ENCODE results near the gene HK1. TPM values are rescaled to one million over a fixed set of nuclear protein-coding genes. Genes with fewer than 3 reads are reported as not detected.

The HK1 gene
- total RNA-seq, 1 experiment from 2014 or later = 98.8 TPM

- Histone ChIP-seq H2AFZ (ENCODE audit: low read length) (no peak overlapping the region), H3K4ac (ENCODE audit: low read depth, low read length) (no peak overlapping the region), H3K79me2 (ENCODE audit: insufficient read depth, low read length) (no peaks in the 10 kb centered on the region), H2BK15ac (ENCODE audit: low read depth, low read length) (no peak overlapping the region), H3K18ac (ENCODE audit: insufficient read length, low read depth, low read length) (no peak overlapping the region), H3K9ac (ENCODE audit: extremely low read depth, insufficient read length, low read length) (no peak overlapping the region), H4K91ac (ENCODE audit: insufficient read length, low read depth, low read length) (no peak overlapping the region), H2BK120ac (ENCODE audit: low read depth, low read length, poor library complexity, severe bottlenecking) (no peak overlapping the region), H2BK20ac (ENCODE audit: low read depth, low read length, poor library complexity, severe bottlenecking) (no peak overlapping the region), H2BK12ac (ENCODE audit: insufficient read length, low read depth, low read length) (no peak overlapping the region), H3K4me2 (ENCODE audit: insufficient read depth, insufficient read length, low read length) (no peak overlapping the region), H2BK5ac (ENCODE audit: insufficient read length, low read length) (no peak overlapping the region), H4K5ac (ENCODE audit: insufficient read length, low read depth, low read length) (no peak overlapping the region), H2AK5ac (ENCODE audit: insufficient read length, low read length) (no peak overlapping the region), H4K20me1 (ENCODE audit: control insufficient read depth, insufficient read depth, insufficient read length) (no peaks in the 10 kb centered on the region), H3K14ac (ENCODE audit: insufficient read depth, low read length) (no peak overlapping the region), H3K23ac (ENCODE audit: insufficient read length, low read depth, low read length) (no peak overlapping the region), H3K4me1 (ENCODE audit: insufficient read depth, low read length) (no peaks in the 10 kb centered on the region), H3K23me2 (ENCODE audit: insufficient read length, low read depth, low read length, poor library complexity, severe bottlenecking) (no peaks in the 10 kb centered on the region), H3K56ac (ENCODE audit: insufficient read length, low read depth, low read length) (no peak overlapping the region), H3T11ph (ENCODE audit: low read length) (no peak overlapping the region), H3K9me3 (ENCODE audit: control insufficient read depth, low read depth, low read length) (no peaks in the 10 kb centered on the region), H3K27me3 (ENCODE audit: insufficient read depth, low read length) (no peaks in the 10 kb centered on the region; the same call in 1 of the 2 replicates), H3K27ac (ENCODE audit: insufficient read length, low read depth, low read length) (no peak overlapping the region), H4K8ac (replicated peaks; ENCODE audit: insufficient read length, low read depth, low read length) (no peak overlapping the region), H3K79me1 (ENCODE audit: insufficient read depth, low read depth, low read length, poor library complexity, severe bottlenecking) (no peaks in the 10 kb centered on the region)
- TF ChIP-seq CTCF (conservative IDR thresholded peaks at IDR 0.05) = no peak
- peaks cover 4 to 5% of the 10 kb centered on the region in 2 experiments for H3K4me1 Mint-ChIP-seq
- no peaks in the 10 kb centered on the region for H3K36me3 Mint-ChIP-seq (ENCODE audit: insufficient read depth in 1 of 3, low read depth in 3 of 3)
- no CpG with 5 or more reads among the region's 4 CpGs for WGBS (ENCODE audit: extremely low coverage, insufficient read length, low lambda C conversion rate)
- no peak overlapping the region for H3K27ac Mint-ChIP-seq
- peaks cover 73% of the 10 kb centered on the region for H3K27me3 Mint-ChIP-seq (ENCODE audit: low read depth)
- peaks cover 0 to 3% of the 10 kb centered on the region in 2 experiments; a peak in 2 of 5 replicates for H3K9me3 Mint-ChIP-seq
- no peak for DNase-seq
- H3K4me3 Mint-ChIP-seq = no peak overlapping the region
Observed at GRCh38 chr10:69445041-69445440, 166.7 kb downstream of the HK1 start.

Data from H9 (cell line).